Measurements from ENCODE around the gene SRD5A1.
"Not testable (repeated sequence)": the region's sequence is repeated elsewhere in the genome, so short reads cannot be mapped to it uniquely, and the experiment has no call there.

- TF ChIP-seq CTCF (IDR thresholded peaks at IDR 0.05 in 4 of 5, conservative IDR thresholded peaks at IDR 0.05 in 1 of 5); POLR2A (IDR thresholded peaks at IDR 0.05): not testable (repeated sequence)
These were observed 35.5 kb downstream of the SRD5A1 start for GRCh38 chr5:6668717-6669116.
